NOMO-1 (cell line): ENCODE results near the gene RNF157.

Experiments used
- DNase-seq, 2 experiments: peaks; one replicate each; lab custom pipeline; 2025; ENCODE audit not compliant: unreplicated experiment in 2 of 2; lab: John Stamatoyannopoulos, UW

The RNF157 gene

GRCh38 chr17:76240461-76241203, at the start of gene RNF157:
TSS of gene RNF157 (minus strand) at chr17:76240493. CDS start at chr17:76240240, 253 bp downstream.
- DNase-seq, result peak; percentile 19 to 30

GRCh38 chr17:76281573-76282371, 41.5 kb upstream of the RNF157 start:
- no peak for DNase-seq

GRCh38 chr17:76280650-76281049, 40.4 kb upstream of the RNF157 start:
- no peak for DNase-seq

GRCh38 chr17:76279742-76280287, 39.5 kb upstream of the RNF157 start:
- no peak for DNase-seq

- DNase-seq, result peak; percentile 52 to 62
These were observed 38.9 kb upstream of the RNF157 start for GRCh38 chr17:76278952-76279741.

- no peak for DNase-seq
These were observed 38.1 kb upstream of the RNF157 start for GRCh38 chr17:76278268-76278908.

GRCh38 chr17:76277300-76278267, 37.3 kb upstream of the RNF157 start:
- no peak for DNase-seq

GRCh38 chr17:76276461-76277299, 36.4 kb upstream of the RNF157 start:
- no peak for DNase-seq

GRCh38 chr17:76276069-76276431, 35.8 kb upstream of the RNF157 start:
- DNase-seq, result no peak

GRCh38 chr17:76275382-76276068, 35.2 kb upstream of the RNF157 start:
- no peak for DNase-seq

GRCh38 chr17:76274112-76274956, 34.0 kb upstream of the RNF157 start:
- DNase-seq, result no peak

GRCh38 chr17:76273445-76274111, 33.3 kb upstream of the RNF157 start:
- DNase-seq, result no peak

- no peak for DNase-seq
These were observed 32.5 kb upstream of the RNF157 start for GRCh38 chr17:76272541-76273444.

GRCh38 chr17:76271669-76272540, 31.6 kb upstream of the RNF157 start:
- DNase-seq, result no peak
